ENCODE measurements around the gene TOMM5.

The TOMM5 gene

DNA sequence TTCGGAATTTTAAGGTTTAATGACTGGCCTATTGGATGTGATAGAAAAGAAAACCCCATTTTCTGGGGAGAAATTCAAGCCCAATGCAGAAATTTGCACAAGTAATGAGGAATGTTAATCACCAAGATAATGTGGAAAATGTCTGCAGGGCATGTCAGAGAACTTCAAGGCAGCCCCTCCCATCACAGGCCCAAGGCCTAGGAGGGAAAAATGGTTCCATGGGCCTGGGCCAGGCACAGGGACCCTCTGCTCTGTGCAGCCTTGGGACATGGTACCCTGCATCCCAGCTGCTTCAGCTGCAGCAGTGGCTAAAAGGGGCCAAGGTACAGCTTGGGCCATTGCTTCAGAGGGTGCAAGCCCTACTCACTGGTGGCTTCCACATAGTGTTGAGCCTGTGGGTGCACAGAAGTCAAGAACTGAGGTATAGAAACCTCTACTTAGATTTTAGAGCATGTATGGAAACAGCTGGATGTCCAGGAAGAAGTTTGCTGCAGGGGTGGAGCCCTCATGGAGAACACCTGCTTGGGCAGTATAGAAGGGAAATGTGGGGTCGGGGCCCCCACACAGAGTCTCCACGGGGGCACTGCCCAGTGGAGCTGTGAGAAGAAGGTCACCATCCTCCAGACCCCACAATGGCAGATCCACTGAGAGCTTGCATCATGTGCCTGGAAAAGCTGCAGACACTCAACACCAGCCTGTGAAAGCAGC, 28.4 kb downstream of the TOMM5 start:
- TF ChIP-seq, protein P1, sequence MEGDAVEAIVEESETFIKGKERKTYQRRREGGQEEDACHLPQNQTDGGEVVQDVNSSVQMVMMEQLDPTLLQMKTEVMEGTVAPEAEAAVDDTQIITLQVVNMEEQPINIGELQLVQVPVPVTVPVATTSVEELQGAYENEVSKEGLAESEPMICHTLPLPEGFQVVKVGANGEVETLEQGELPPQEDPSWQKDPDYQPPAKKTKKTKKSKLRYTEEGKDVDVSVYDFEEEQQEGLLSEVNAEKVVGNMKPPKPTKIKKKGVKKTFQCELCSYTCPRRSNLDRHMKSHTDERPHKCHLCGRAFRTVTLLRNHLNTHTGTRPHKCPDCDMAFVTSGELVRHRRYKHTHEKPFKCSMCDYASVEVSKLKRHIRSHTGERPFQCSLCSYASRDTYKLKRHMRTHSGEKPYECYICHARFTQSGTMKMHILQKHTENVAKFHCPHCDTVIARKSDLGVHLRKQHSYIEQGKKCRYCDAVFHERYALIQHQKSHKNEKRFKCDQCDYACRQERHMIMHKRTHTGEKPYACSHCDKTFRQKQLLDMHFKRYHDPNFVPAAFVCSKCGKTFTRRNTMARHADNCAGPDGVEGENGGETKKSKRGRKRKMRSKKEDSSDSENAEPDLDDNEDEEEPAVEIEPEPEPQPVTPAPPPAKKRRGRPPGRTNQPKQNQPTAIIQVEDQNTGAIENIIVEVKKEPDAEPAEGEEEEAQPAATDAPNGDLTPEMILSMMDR (IDR thresholded peaks at IDR 0.05): no peak
- TF ChIP-seq ZFX (IDR thresholded peaks at IDR 0.05; ENCODE audit: borderline replicate concordance): no peak
- H3K27ac ChIP-seq: no peak overlapping the region

DNA sequence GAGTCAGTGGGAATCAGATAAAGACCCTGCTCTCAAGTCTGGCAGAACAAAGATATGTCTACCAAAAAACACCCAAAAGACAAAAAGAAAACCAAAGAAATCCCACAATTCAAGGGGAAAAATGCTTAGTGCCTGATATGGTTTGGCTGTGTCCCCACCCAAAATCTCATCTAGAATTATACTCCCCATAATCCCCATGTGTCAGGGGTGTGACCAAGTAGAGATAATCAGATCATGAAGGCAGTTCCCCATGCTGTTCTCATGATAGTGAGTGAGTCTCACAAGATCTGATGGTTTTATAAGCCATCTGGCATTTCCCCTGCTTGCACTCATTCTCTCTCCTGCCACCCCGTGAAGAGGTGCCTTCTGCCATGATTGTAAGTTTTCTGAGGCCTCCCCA, 29.6 kb downstream of the TOMM5 start:
- no peak for TF ChIP-seq ZFX (IDR thresholded peaks at IDR 0.05; ENCODE audit: borderline replicate concordance)
- TF ChIP-seq, protein P1 (IDR thresholded peaks at IDR 0.05): no peak
- H3K27ac ChIP-seq: no peak overlapping the region

DNA sequence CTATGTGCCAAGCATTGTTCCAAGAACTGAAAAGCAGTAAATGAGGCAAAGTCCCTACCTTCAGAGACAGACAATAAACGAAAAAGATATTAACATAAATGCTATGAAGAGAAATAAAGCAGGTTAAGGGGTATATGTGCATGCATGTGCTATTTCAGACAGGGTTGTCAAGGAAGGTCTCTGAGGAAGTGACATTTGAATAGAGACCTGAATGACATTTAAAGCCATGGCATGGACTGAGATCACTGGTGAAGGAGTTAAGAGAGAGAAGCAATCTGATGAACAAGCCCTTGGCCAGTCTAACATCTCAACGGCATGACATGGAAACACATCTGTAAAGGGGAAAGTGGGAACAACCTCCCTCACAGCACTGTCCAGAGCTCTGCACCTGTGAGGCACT, 30.7 kb downstream of the TOMM5 start:
- H3K27ac ChIP-seq: no peak overlapping the region
- TF ChIP-seq ZFX (IDR thresholded peaks at IDR 0.05; ENCODE audit: borderline replicate concordance): no peak
- TF ChIP-seq, protein P1 (IDR thresholded peaks at IDR 0.05): no peak

DNA sequence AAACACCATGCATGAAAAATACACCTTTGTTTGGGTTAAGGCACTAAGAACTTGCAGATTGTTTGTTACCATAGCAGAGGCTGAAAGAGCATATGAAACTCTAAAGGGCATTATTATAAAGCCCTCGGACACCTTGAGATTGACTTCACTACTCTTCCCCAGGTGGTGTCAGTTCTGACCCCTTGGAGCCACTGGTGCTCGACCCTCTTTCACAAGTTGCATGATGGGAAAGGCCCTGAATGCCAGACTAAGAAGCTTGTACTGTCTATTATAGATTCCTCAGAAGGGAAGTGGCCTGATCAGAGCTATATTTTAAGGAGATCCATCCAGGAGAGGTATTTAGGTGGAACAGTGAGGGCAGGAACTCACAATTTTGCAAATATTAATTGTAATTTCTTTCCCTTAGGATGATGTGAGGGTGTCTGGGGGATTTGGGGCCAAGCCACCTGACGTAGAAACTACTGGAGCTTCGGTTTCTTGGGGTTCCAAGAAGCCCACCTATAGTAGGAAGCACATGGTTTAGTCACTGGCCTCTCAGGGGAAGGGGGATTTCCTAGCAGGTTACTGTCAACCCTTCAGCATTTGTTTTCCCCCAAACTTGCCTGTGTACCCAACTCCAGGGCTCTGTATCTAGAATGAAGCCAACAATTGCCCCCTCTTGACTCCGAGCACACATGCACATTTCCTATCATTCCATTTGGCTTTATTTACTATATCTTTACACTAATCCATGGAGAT, 32.4 kb downstream of the TOMM5 start:
- TF ChIP-seq ZFX (IDR thresholded peaks at IDR 0.05; ENCODE audit: borderline replicate concordance): no peak
- TF ChIP-seq, protein P1 (IDR thresholded peaks at IDR 0.05): no peak
- H3K27ac ChIP-seq: no peak overlapping the region

DNA sequence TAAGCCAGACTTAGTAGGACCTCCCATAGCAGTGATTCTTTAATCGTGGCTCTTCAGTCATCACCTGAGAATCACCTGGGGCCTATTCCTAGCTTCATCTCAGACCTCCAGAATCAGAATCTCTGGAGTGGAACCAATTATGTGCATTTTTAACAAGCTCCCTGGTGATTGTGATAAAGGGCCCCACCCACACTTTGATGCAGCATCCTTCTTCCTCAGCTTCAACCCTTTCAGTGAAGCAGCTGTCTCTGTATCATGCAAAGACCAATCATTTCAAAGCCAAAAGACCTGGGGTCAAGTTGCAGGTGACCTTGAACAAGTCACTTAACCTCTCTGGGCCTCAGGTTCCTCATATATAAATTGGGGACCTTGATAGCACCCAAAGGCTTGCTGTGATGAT, 33.3 kb downstream of the TOMM5 start:
- TF ChIP-seq, protein P1 (IDR thresholded peaks at IDR 0.05): no peak
- no peak for TF ChIP-seq ZFX (IDR thresholded peaks at IDR 0.05; ENCODE audit: borderline replicate concordance)
- H3K27ac ChIP-seq: no peak overlapping the region

DNA sequence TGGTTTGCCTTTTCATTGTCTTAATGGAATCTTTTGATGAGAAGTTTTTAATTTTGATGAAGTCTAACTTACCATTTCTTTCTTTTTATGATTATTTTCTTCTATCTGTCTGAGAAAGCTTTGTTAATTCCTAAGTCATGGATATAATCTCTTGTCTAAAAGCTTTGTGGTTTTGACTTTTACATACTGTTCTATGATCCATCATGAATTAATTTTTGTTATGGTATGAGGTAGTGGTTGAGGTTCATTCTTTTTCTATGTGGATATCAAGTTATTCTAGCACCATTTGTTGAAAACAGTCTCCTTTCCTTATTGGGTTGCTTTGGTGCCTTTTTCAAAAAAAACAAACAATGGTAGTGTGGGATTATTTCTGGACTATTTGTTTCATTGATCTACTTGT, 36.6 kb downstream of the TOMM5 start:
- TF ChIP-seq ZFX (IDR thresholded peaks at IDR 0.05; ENCODE audit: borderline replicate concordance): no peak
- TF ChIP-seq, protein P1 (IDR thresholded peaks at IDR 0.05): no peak
- H3K27ac ChIP-seq: no peak overlapping the region

DNA sequence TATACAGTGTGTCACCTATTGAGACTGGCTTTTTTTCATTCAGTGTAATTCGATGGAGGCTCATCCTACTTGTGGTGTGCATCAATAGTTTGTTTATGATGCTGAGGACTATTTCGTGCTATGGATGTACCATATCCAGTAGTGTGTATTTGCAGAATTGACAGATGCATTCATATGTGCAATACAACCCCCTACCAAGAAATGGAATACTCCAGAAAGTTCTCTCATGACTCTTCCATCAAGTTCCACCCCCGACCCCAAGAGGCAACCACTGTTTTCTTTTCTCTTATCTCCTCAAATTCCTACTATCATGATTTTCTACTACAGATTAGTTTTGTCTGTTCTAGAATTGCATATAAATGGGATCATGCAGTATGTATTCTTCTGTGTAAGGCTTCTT, 38.1 kb downstream of the TOMM5 start:
- no peak overlapping the region for H3K27ac ChIP-seq
- TF ChIP-seq, protein P1 (IDR thresholded peaks at IDR 0.05): no peak
- TF ChIP-seq ZFX (IDR thresholded peaks at IDR 0.05; ENCODE audit: borderline replicate concordance): no peak

Data from 22Rv1 (cell line).